Kidney epithelial cell (primary cell): ENCODE measurements around the gene ST6GAL2. TPM values are rescaled to one million over a fixed set of nuclear protein-coding genes. Genes with fewer than 3 reads are reported as not detected.

Experiments used
- DNase-seq: peaks from one replicate; pipeline ENCODE4 v3.0.0-alpha.2; 2010; ENCODE audit warnings: low read depth
- H3K27me3 ChIP-seq: 2 replicates; pipeline ENCODE4 v1.6.0; 2011; ENCODE audit warnings: low read length; ENCODE audit not compliant: control insufficient read depth, insufficient read depth
- H3K36me3 ChIP-seq: 2 replicates; pipeline ENCODE4 v1.5.1; 2011; ENCODE audit warnings: low read length; ENCODE audit not compliant: control insufficient read depth, insufficient read depth
- H3K4me3 ChIP-seq: 2 replicates; pipeline ENCODE4 v1.5.1; 2011; ENCODE audit warnings: low read depth, mild to moderate bottlenecking, control low read depth, low read length
- total RNA-seq: library from RNA; depleted of rRNA; stranded (reverse); fragments of >200 nt; gene quantifications from 2 replicates; pipeline ENCODE4 v1.2.3, GENCODE V29; 2015
- TF ChIP-seq, protein P1 (sequence below): IDR thresholded peaks from 2 replicates; pipeline ENCODE4 v1.5.1; 2011; ENCODE audit warnings: mild to moderate bottlenecking, moderate library complexity, low read length, control low read depth, inconsistent platforms; ENCODE audit not compliant: insufficient read depth, poor library complexity, severe bottlenecking

ST6GAL2 gene
- total RNA-seq, 1 donor from 2014 or later: 4.5 TPM

- Histone ChIP-seq H3K27me3 (no peaks in the 10 kb centered on the region), H3K4me3 (no peak overlapping the region), H3K36me3 (no peaks in the 10 kb centered on the region)
- no peak for DNase-seq
- TF ChIP-seq, protein P1, sequence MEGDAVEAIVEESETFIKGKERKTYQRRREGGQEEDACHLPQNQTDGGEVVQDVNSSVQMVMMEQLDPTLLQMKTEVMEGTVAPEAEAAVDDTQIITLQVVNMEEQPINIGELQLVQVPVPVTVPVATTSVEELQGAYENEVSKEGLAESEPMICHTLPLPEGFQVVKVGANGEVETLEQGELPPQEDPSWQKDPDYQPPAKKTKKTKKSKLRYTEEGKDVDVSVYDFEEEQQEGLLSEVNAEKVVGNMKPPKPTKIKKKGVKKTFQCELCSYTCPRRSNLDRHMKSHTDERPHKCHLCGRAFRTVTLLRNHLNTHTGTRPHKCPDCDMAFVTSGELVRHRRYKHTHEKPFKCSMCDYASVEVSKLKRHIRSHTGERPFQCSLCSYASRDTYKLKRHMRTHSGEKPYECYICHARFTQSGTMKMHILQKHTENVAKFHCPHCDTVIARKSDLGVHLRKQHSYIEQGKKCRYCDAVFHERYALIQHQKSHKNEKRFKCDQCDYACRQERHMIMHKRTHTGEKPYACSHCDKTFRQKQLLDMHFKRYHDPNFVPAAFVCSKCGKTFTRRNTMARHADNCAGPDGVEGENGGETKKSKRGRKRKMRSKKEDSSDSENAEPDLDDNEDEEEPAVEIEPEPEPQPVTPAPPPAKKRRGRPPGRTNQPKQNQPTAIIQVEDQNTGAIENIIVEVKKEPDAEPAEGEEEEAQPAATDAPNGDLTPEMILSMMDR: no peak
Observed at GRCh38 chr2:106851087-106851874, 34.7 kb downstream of the ST6GAL2 start.

DNA sequence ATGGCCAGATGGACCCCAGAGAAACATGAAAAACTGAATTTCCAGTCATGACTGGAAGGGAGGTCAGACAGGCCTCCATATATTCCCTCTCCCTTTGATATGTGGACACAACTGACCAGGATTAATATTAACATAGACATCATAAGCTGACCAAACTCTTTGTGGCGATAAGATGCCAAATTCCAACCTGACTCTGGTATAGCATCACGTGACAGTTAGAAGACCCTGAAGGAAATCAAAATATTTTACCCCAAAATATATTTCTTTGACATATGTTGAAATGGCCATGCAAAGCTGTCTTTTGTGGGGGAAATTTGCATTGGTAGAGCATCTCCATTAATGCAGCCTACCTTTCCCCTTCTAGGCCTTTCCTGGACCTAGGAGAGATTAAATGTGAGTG lies 36.7 kb downstream of the ST6GAL2 start:
- Histone ChIP-seq H3K36me3 (no peaks in the 10 kb centered on the region), H3K4me3 (no peak overlapping the region), H3K27me3 (no peaks in the 10 kb centered on the region)
- TF ChIP-seq, protein P1: no peak
- DNase-seq: no peak

DNA sequence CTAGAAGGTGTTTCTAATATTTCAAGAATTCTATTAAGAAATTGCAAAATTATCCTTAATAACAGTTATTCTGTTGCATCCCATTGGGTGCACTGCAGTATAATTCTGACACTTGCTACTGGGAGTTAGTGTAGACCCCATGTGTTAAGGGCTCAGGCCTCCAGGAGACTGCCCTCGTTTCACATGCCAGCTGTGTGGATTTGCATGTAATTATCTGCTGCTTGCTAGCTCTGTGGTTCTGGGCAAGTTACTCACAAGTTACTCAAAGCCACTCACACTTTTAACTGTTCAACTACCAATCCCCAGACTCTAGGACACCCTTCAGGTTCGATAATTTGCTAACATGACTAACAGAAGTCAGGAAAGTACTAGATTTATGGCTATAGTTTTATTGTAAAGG lies 38.6 kb downstream of the ST6GAL2 start:
- H3K4me3 ChIP-seq: no peak overlapping the region
- DNase-seq: no peak
- TF ChIP-seq, protein P1: no peak

GRCh38 chr2:106845716-106846115 lies 40.3 kb downstream of the ST6GAL2 start:
- no peak overlapping the region for H3K4me3 ChIP-seq
- no peaks in the 10 kb centered on the region for H3K36me3 ChIP-seq
- TF ChIP-seq, protein P1: no peak
- DNase-seq: no peak
- no peaks in the 10 kb centered on the region for H3K27me3 ChIP-seq

More for the DNA sequence above, 38.6 kb downstream of the ST6GAL2 start:
- Histone ChIP-seq H3K27me3 (no peaks in the 10 kb centered on the region), H3K36me3 (no peaks in the 10 kb centered on the region)

- DNase-seq: no peak
- H3K36me3 ChIP-seq: no peaks in the 10 kb centered on the region
- TF ChIP-seq, protein P1: no peak
- no peak overlapping the region for H3K4me3 ChIP-seq
- H3K27me3 ChIP-seq: no peaks in the 10 kb centered on the region
Observed at GRCh38 chr2:106843910-106844250, 42.1 kb downstream of the ST6GAL2 start.
